Urothelium cell line (cell line): ENCODE measurements around the gene BLOC1S3.
"Not testable (repeated sequence)": the region's sequence is repeated elsewhere in the genome, so short reads cannot be mapped to it uniquely, and the experiment has no call there.

ENCODE experiments used
- DNase-seq: peaks from one replicate; pipeline ENCODE4 v3.0.0; 2011; ENCODE audit warnings: low spot score, mixed read lengths
- FAIRE-seq: peaks from 2 replicates; lab custom pipeline; 2011; peaks lifted over from hg19 to GRCh38; lab: Jason Lieb, UNC

Gene BLOC1S3

DNA sequence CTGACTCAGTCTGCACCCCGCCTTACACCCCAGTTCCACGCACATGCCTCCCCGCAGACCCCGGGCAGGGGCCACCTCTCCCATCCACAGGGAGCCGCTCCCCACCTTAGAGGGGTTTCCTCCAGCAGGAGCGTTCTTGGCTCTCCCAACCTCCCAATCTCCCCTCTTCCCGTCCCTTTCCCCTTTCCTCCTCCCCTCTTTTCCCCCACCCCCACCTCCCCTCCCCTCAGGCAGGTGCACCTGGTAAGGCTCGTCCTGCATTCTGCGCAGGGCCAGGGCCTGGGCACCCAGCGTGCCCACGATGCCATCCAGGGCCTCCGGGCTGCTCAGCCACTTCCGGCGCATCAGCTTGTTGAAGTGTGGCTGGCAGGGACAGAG is 39.4 kb downstream of the BLOC1S3 start:
- FAIRE-seq (no peak), DNase-seq (no peak)

DNA sequence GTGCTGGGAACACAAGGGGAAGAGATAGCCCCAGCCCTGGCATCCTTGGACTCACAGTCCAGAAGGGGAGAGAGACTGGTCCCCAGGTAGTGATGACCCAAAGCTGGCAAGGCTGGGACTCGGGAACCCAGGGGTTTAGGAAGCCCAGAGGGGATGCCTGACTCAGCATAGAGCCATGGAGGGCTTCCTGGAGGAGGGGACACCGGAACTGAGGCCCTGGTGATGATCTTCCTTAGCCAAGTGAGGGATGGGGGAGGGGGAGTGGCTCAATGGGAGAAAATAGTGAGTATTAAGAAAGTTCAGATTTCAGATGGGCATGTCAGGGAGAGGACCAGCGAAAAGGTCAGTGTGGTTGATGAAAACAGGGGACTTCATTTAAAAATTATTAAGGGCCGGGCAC is 39.8 kb downstream of the BLOC1S3 start:
- DNase-seq, result no peak
- no peak for FAIRE-seq

DNA sequence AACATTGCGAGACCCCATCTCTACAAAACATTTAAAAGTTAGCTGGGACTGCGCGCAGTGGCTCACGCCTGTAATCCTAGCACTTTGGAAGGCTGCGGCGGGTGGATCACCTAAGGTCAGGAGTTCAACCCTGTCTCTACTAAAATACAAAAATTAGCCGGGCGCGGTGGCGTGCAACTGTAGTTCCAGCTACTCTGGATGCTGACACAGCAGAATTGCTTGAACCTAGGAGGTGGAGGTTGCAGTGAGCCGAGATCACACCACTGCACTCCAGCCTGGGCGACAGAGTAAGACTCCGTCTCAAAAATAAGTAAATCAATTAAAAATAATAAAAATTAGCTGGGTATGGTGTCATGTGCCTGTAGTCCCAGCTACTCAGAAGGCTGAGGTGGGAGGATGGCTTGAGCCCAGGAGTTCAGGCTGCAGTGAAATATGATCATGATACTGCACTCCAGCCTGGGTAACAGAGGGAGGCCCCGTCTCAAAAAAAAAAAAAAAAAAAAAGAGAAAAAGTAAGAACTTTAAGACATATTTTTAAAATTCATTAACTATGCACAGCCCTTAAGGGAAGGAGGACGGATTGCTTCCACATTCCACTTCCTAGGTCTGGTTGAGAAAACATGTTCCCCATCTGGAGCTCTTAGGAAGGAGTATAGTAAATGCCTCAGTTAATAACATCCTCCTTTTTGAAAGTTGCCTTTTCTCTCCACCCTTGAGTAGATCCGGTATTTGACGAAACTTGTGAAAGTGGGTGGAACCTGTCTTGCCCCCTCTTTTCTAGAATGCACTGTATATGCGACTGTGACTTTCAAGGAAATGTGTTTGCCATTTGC is 40.5 kb downstream of the BLOC1S3 start:
- FAIRE-seq (no peak), DNase-seq (no peak)

DNA sequence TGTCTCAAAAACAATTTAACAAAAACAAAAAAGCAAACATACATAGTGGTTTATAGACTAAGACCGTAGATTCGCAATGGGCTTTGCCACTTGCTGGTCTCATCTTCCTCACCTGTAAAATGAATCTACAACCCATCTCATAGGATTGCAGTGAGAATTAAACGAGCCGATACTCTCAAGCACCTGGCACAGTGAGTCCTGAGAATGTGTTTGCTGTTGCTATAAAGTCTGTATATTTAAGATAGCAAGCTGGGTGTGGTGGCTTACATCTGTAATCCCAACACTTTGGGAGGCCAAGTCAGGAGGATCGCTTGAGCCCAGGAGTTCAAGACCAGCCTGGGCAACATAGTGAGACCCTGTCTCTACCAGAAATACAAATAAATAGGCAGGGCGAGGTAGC is 44.1 kb downstream of the BLOC1S3 start:
- FAIRE-seq (no peak), DNase-seq (no peak)

DNA sequence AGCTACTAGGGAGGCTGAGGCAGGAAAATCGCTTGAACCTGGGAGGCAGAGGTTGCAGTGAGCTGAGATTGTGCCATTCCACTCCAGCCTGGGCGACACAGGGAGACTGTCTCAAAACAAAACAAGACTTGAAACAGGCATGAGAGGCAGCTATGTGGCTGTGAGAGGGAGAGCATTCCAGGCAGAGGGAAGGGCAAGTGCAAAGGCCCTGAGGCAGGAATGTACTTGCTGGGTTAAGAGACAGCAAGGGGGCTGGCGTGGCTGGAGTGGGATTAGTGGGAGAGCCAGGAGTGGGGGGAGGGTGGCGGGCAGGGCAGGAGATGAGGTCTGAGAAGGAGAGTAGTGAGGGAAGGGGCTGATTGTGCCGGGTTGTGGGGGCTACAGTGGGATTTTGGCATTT is 45.3 kb downstream of the BLOC1S3 start:
- no peak for DNase-seq
- no peak for FAIRE-seq

DNA sequence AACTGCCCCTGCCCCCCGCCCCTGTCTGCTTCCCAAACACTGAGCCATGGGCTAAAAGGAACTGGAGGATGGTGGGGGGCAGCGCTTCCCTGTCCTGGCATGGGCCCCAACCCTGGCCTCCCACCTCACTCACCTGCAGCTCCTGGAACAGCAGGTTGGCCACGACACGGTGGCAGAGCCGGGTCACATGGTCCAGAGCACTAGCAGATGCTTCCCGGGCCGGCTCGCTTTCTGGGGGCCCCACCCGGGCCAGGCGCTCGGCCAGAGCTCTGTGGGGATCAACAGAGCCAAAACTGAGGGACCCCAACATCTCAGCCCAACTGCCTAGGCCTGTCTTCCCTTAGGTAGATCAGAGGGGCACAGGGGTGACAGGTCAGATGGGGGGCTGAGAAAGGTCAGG is 46.1 kb downstream of the BLOC1S3 start:
- DNase-seq, result no peak
- no peak for FAIRE-seq

DNA sequence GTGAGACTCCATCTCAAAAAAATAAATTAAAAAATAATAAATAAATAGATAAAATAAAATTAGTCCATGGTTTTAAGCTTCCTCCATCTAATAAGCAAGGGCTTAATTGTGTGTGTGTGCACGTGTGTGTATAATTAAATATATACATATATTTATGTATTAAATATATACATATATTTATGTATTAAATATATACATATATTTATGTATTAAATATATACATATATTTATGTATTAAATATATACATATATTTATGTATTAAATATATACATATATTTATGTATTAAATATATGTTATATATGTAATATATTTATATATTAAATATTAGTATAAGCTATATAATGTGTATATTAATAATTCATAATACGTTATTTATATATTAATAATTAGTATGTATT is 50.5 kb downstream of the BLOC1S3 start:
- not testable (repeated sequence) for DNase-seq, FAIRE-seq
